HK-2 (cell line): ENCODE measurements around the gene RNF38.
"Not testable (repeated sequence)": the region's sequence is repeated elsewhere in the genome, so short reads cannot be mapped to it uniquely, and the experiment has no call there.

Experiments
- DNase-seq: peaks from one replicate; pipeline ENCODE4 v3.0.0-alpha.2; 2018; ENCODE audit not compliant: unreplicated experiment

Gene RNF38

DNA sequence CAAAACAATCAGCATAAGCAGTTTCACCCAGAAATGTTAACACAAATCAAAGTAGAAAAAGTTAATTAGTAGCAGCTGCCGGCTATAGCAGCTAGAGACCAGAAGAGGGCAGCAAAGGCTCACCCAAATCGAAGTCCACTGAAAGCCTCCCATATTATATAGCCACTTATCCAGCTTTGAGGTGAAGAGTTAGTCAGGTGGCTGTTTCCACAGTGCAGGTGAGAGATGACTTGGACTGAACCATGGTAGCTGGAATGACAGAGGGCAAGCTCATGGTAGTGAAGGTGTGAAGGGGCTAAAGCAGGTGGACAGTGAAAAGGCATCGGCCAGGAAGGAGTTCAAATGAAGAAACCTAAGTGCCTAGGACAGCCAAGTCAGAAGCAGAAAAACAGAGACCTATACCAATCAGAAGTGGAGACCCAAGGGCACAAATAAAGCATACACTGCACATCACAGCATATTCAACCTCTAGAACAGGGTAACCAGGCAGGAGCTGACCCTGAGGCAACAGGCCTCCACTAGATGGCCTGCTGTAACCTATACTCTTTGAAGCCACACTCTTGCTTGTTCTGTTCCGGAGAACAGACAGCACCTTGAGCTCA, 7.2 kb upstream of the RNF38 start:
- peak; percentile 25 for DNase-seq

DNA sequence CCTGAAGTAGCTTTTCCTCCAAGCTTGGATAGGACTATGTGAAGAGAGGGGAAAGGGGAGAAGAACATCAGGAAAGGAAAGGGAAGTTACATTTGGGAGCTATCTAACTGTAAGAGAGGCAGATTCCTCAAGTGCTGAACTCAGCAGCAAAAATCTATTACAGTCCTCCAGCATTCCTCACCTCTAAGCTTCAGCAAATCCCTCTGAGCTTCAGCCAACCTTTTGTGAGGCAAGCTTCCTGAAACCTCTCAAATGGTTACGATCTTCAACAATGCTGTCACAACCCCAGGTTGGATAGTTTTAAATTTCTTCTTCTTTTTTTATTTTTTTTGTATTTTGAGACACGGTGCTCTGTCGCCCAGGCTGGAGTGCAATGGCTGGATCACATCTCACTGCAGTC, 2.5 kb upstream of the RNF38 start:
- no peak for DNase-seq

DNA sequence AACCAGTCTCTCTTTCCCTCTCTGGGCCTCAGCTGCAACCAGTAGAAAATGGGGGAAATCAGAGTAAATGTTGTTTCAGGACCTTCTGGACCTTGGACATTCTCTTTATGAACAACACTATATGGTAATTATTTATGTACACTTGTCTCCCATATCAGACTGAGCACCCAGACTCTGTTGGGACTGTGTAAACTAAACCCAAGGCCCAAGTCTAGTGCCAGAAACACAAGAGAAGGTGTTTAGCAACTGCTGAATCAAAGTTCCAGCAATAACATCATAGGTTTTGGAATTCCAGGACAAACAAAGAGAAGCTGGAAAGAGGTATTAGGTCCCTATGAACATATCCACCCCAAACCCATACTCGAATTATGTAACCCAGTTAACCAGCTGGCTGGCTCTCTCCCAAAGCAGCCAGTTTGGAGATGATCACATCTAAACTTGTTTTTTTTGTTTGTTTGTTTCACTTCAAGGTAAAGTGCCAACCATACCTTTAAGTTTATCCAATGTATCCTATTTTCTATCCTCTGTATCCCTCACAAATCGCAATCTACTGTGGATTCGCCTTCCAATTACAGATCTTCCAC, 1.9 kb upstream of the RNF38 start:
- DNase-seq, result no peak

DNA sequence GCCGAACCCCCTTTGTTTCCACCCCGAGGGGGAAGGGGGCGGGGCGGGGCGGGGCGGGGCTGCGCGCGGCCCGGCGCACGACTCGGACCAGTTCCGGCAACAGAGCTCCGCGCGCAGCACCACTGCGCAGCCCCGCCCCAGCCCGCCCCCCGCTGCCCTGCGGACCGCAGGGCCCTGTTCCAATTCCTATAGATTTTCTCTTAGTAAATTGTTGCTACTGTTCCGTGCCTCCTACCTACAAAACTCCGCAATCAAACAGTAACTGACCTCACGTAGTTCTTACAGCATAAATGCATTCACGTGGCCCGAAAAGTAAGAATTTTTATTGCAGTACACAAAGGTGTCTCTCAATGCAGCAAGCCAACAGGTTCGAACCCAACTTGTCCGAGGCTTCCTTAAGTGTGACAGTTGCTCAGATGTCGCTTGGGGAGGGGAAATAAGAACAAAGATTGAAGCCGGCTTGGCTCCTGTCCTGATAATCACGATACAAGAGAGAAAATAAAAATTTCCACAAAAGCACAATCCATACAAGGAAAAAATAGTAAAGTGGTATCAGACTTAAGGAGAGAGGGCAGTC, 1.2 kb upstream of the RNF38 start:
- no peak for DNase-seq

DNA sequence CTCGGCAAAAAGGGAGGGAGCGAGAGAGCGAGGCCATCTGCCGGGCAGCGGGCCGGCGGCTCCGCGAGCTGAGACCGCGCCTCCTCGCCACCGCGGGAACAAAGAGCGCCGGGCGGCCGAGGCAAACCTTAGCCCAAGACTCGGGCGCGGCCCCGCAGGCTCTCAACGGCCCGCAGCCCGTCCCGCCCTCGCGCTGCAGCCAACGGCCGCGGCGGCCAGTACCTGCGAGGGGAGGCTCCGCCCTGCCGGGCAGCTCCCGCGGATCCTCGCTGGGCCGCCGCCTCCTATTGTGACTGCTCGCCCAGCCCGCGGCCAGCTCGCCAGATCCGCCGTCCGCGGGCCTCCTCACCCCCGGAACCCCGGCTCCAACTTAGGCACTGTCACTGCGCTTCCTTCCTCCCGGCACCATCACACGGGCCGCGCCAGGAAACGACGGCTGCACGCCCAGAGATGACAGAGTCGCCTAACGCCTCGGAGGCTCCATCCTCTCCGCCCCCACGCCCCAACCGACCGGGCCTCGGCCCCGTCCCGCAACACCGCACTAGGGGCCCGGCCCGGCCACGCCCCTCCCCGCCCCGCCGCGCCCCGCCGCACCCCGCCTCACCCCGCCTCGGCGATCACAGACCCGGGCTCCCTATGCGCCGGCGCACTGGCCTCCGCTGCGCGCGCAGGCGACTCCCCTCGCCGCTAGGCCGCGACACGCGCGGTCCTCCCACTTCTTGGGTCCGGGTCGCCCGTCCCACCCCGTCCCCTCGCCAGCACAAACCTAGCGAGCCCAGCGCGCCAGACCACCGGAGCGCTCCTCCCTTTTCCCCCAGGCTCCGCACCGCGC, 479 bp upstream of the RNF38 start:
- peak; percentile 88 for DNase-seq

DNA sequence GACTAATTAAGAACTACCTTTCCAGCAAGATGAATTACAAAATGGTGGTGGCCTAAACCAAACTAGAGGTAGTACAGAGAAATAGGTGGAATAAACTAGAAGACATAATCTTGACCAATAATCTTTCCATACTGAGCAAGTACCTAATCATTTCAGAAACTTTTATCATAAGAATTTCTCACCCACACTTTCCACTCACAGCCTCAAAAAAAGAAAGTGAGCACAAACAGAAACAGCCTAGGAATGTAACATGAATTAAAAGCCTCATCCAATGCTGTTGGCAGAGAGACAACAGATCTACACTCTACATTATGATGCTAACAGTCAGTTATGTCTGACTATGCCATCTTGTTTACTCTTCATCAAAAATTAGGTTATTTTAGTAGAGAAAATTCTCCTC, 1.3 kb downstream of the RNF38 start:
- DNase-seq, result no peak

DNA sequence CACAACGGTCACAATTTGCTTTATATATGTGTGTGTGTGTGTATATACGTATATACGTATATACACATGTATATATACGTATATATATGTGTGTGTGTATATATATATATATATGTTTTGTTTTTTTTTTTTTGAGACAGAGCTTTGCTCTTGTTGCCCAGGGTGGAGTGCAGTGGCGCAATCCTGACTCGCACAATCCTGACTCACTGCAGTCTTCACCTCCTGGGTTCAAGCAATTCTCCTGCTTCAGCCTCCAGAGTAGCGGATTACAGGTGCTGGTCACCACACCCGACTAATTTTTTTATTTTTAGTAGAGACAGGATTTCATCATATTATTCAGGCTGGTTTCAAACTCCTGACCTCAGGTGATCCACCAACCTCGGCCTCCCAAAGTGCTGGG, 3.1 kb downstream of the RNF38 start:
- no peak for DNase-seq

DNA sequence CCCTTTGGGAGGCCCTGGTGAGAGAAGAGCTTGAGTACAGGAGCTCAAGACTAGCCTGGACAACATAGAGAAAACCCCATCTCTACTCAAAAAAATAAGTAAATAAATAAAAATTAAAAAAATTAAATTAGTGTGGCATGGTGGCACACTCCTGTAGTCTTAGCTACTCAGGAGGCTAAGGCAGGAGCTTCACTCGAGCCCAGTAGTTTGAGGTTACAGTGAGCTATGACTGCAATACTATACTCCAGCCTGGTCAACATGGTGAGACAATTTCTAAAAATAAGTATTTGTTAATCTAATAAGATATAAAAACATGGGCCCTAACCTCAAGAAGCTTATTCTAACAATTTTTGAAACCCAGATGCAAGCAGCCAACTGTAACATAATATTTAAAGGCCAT, 7.6 kb downstream of the RNF38 start:
- DNase-seq, result no peak

DNA sequence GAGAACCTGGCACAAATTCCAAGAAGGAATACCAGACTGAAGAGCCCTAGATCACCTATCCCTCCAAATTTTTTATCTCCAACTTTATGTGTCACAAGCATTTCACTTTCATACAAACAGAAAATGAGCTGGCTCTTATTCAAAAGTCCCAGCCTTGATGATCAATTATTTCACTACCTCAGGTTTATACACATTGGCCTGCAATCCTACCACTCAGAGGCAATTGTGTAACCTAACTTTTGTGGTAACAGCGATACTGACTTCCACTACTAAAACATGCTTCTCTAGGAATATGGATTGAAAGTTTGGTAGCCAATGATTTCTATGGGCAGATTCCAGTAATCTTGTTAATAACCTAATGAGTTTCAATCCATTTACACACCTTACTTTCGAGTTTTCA, 10.5 kb downstream of the RNF38 start:
- DNase-seq, result no peak

DNA sequence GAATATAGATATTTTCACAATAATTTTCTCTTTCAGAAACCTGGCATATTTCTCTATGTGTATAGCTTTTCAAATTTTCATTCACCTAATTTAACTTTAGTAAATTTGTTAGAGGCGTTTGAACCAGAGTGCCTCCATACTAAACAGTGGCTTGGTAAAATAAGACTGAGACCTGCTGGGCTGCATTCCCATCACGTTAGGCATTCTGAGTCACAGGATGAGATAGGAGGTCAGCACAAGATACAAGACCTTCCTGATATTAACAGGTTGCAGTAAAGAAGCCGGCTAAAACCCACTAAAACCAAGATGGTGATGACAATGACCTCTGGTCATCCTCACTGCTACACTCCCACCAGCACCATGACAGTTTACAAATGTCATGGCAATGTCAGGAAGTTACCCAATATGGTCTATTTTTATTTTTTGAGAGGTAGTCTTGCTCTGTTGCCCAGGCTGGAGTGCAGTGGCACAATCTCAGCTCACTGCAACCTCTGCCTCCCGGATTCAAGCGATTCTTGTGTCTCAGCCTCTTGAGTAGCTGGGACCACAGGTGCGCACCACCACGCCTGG, 13.6 kb downstream of the RNF38 start:
- DNase-seq, result not testable (repeated sequence)

DNA sequence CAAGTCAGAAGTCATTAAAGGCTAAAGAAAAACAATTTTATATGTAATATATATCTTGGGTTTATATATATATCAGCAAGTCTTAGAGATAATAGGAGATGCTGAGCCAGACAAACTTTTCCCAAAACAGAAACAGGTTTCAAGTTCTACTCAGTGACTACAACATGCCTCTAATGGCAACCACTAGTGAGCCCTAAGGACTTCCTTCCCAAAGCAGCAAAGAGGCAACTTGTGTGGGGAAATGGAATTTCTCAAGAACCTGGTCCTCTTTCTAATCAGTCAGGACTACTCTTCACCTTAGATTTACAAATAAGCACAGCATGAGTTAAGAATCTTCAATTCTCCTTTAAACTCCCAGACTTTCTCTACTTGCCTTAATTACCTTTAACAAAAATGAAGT, 17.6 kb downstream of the RNF38 start:
- no peak for DNase-seq

DNA sequence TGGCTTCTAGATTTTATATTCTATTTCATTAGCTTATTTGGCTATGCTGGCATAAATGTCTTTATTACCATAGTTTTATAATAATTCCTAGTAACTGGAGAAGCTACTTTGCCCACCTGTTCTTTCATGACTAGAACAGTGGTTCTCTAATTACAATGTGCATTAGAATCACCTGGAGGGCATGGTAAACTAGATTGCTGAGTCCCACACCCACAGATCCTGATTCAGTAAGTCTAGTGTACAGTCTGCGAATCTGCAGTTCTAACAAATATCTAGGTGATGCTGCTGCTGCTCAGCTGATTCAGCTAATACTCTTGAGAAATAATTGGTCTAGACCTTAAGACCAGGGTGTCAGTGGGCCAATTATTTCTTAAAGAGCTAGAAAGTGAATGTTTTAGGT, 35.5 kb downstream of the RNF38 start:
- DNase-seq, result no peak

DNA sequence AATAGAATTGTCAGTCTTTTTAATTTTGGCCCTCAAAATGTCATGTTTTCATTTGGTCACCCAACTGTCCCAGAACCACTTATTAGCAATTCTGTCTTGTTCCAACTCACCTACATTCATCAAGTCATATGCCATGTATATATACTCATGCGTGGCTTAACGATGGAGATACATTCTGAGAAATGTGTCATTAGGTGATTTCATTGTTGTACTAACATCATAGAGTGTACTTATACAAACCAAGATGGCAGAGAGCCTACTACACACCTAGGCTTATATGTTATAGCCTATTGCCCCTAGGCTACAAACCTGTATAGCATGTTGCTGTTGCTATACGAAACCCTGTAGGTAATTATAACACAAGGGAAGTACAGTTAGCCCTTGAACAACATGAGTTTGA, 36.6 kb downstream of the RNF38 start:
- no peak for DNase-seq

DNA sequence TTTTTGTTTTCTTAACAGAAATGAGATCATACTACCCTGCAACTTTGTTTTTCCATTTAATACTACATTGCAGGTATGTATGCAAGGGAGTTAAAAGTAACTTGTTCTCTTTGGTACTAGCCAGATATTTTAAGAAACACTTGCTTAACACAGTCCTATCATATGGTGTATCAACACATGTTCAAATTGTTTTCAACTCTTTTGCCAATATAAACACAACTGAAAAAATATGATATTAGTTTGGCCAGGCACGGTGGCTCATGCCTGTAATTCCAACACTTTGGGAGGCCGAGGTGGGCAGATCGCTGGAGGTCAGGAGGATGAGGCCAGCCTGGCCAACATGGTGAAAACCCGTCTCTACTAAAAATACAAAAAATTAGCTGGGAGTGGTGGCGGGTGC, 41.6 kb downstream of the RNF38 start:
- no peak for DNase-seq

DNA sequence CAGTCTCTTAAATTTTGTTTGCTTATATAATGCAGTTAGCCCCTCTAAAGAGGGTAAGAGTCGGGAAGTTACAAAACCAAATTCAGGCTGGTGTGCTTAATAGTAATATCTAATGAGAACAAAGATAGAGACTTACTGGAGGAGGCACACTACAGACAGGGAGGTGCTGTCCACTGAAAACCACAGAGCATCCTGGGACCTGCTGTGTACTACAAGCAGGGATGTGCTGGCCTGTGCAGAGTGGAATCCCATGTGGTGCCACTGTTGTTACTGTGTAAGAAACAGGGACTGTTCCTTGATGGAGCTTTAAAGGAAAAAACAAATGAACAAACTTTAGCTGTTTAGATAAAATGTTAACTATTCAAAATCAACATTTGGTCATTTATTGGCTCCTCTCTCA, 42.4 kb downstream of the RNF38 start:
- DNase-seq, result no peak

DNA sequence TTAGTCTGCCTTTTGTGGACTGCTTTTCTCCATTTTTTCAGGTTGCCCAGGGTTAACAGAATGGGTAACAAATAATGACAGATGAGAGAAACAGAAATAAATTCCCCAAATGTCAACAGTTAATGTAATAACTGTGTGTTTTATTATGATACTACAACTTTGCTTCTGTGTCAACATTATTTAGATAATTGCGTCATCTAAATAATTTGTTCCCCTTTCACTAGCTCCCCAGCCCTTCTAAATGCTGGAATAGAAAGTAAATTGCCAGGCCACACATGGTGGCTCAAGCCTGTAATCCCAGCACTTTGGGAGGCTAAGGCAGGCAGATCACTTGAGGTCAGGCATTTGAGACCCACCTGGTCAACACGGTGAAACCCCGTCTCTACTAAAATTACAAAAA, 53.5 kb downstream of the RNF38 start:
- DNase-seq, result no peak

DNA sequence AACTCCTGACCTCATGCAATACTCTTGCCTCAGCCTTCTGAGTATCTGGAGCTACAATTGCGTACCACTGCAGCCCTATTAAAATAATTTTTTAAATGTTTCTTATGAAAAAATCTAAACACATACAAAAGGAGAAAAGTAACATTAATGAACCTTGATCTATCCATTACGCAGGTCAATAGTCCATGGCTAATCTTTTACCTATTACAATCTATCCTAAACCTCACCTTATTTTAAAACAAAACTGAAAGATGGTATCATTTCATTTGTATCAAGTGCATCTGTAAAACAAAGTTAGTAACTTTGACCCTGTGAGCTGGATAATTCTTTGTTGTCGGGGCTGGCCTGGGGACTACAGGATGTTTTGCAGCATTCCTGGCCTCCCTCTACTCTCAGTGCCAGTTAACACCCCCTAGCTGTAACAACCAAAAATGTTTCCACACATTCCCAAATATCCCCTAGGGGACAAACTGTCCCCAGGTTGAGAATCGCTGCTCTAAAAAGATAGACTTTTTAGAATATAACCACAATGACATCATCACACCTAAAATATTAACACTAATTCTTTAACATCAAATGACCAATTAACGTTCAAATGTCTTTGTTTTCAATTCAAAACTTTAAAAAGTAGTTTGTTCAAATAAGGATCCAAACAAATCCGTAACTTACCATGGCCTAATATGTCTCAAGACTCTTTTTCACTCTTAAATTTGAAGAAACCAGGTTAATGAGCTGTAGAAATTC, 54.8 kb downstream of the RNF38 start:
- DNase-seq, result no peak

DNA sequence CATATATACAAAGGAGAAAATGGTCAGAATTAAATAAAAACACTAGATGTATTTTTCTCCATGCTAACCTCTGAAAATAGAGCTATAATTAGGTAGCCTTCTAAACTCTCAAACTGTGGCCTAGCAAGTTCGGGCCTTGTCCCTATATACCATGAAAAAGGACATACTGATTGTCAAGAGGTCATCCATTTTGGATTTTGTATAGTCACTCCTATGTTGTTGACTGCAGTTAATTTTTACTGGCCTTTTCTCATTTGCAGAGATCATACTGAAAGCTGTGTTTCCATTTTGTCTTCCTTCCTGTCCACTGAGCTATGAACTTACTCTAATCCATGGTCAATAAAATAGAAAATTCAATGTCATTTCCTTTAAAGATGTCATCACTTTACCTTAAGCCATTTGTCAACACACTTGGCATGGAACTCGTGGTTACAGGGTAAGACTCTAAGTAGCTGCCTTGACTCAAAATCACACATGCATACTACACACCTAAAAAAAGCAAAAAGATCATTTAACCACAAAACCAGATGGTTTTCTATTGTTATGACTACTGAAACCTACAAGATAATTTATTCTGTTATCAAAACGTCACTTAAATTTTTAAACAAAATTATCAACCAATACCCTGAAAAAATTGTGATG, 58.0 kb downstream of the RNF38 start:
- no peak for DNase-seq

DNA sequence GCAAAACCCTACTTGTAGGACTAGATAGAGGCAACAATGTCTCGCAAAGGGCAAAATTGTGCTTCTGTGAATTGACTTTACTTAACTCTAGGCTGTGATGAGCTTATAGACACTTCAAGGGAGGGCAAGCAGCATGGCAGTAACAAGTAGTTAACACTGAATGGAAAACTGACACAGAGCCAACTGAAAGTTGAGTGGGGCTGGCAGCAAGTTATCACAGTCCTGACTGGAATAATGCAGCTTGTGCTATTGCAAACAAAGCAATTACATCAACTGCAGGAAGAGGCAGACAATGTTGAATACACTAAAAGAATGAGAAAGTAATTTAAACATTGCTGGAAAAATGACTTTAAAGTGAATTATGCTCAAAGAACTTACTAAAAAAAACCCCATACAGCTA, 62.2 kb downstream of the RNF38 start:
- no peak for DNase-seq

DNA sequence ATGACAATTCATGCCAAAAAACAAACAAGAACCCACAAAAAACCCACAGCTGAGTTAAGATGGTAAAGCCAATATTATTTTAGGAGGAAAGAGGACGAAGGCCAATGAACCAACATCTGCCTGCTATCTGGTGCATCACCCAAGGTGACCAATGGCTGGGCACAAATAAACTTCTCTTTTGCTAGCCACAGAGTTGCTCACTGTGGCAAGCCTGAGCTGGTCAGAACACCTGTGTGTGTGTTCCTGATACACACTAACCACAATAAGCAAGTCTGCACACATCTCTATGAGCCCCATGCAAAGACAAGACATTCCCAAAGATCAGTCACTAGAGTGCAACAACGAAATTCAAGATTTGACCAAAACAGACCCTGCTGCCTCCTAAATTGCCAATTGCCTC, 63.1 kb downstream of the RNF38 start:
- no peak for DNase-seq

DNA sequence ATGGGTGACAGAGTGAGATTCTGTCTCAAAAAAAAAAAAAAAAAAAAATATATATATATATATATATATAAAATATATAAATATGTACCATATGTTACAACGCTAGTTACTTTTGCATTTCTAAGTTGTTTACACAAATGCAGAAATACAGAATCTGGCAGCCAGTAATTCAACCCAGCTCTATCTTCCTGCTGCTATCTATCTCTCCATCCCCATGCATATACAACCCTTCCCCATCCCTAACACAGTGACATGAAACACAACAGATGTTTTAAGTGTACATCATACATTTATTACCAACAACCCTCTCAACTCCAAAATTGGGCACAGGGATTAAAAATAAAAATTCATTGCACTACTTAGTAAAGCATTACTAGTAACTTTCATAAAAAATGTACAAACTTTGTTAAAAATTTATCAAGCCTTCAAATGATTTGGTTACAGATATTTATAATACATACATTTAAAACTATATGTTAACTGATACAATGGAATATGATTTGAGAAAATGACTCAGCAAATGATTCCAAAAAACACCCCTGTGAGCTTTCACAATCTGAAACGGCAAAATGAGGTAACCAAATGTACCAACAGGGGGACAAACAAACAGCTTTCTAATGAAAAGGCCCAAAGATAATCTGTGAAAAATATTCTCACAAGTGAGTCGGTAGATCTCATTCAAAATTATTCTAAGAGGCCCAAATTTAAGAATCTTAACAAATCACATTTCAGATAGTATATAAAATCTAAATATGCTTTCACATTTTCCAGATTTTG, 63.8 kb downstream of the RNF38 start:
- no peak for DNase-seq
